Suprapubic skin (tissue), 4 donors: ENCODE data around the gene FPGS. TPM values are rescaled to one million over a fixed set of nuclear protein-coding genes. Genes with fewer than 3 reads are reported as not detected.
A peak's percentile ranks its signal among the peaks of the same experiment; 100 is the strongest.
"Not testable (repeated sequence)": the region's sequence is repeated elsewhere in the genome, so short reads cannot be mapped to it uniquely, and the experiment has no call there.

Experiments used
- DNase-seq, 2 donors: peaks; one replicate each; pipeline ENCODE4 v3.0.0-alpha.2; 2019; ENCODE audit warnings: low spot score in 2 of 2
- H3K27ac ChIP-seq: fragments of 200-600 bp; sonication (generic); one replicate; pipeline ENCODE4 v1.5.1; 2019
- H3K27me3 ChIP-seq: fragments of 200-600 bp; sonication (generic); one replicate; pipeline ENCODE4 v1.5.1; 2019
- H3K36me3 ChIP-seq: fragments of 200-600 bp; sonication (generic); one replicate; pipeline ENCODE4 v1.5.1; 2019
- H3K4me1 ChIP-seq: fragments of 200-600 bp; sonication (generic); one replicate; pipeline ENCODE4 v1.5.1; 2019
- H3K4me3 ChIP-seq: fragments of 200-600 bp; sonication (generic); one replicate; pipeline ENCODE4 v1.5.1; 2019; ENCODE audit warnings: mild to moderate bottlenecking
- H3K9me3 ChIP-seq: fragments of 200-600 bp; sonication (generic); one replicate; pipeline ENCODE4 v1.5.1; 2019
- EP300 ChIP-seq: sonication (generic); formaldehyde crosslinking; IDR thresholded peaks from one replicate; pipeline ENCODE4 v1.6.1; 2017; ENCODE audit warnings: antibody characterized with exemption
- POLR2A ChIP-seq, 2 donors: fragments of 450-650 bp; IDR thresholded peaks; one replicate each; pipeline ENCODE4 v1.6.1; 2017; ENCODE audit warnings: antibody characterized with exemption in 2 of 2, mild to moderate bottlenecking in 2 of 2, moderate library complexity in 2 of 2
- POLR2AphosphoS5 ChIP-seq, 3 donors: sonication (generic); formaldehyde crosslinking; IDR thresholded peaks; one replicate each; pipeline ENCODE4 v1.6.1; 2017; ENCODE audit warnings: antibody characterized with exemption in 3 of 3
- WGBS: methylation state at CpG from one replicate; pipeline ENCODE4 v1.1.5; 2018; 5-methylcytosine and 5-hydroxymethylcytosine counted together
- total RNA-seq, 4 donors: library from RNA; depleted of rRNA; stranded (reverse); fragments of >200 nt; gene quantifications; one replicate each; pipeline ENCODE4 v1.1.0, GENCODE V29; 2016
- TF ChIP-seq, protein P1 (sequence below), 2 donors: fragments of 200-600 bp in 1 of 2; fragments of 450-650 bp in 1 of 2; sonication (generic) in 1 of 2; IDR thresholded peaks; one replicate each; pipeline ENCODE4 v1.5.1; 2016 to 2019; ENCODE audit warnings: antibody characterized with exemption in 2 of 2, mild to moderate bottlenecking in 1 of 2, moderate library complexity in 1 of 2

FPGS gene
- total RNA-seq, 4 donors from 2014 or later, result 22.9 to 50.3 (median 28.3) TPM

DNA sequence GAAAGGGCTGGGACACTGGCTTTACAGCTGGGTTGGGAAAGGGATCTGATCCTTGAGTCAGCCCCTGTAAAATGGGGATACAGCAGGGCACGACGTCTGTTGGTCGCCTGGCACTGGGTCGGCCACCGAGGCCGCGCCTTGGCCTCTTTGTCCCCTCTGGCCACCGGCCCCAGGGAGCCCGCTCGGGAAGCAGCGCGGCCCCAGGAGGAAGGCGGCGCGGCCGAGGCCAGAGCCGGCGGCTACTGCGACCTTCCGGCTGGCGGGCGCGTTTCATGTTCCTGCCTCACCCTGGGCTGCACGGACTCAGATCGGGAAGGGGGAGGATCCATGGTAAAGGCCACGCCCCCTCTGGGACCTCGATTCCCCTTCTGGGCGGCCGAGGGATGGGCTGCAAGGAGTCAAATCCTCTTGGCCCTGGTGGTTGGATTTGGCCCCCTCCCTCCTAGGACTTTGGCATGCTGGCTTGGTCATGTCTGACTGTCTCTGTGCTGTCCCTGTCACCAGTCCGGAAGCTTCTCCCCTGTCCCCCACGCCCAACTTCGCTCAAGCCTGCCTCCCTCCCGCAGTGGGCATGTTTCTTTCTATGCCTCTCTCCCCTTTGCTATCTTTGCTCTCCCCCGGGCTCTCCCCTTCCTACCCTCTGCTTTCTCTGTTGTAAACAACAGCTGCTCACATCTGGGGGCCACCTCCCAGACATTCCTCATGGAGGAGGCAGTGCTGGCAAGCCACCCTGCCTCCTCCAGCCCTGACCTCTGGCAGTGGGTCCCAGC lies 25.8 kb downstream of the FPGS start:
- DNase-seq, result peak; percentile 94 to 95
- peaks cover 8% of the 10 kb centered on the region for H3K36me3 ChIP-seq
- H3K4me1 ChIP-seq, result peaks cover 28% of the 10 kb centered on the region
- peak overlapping the region; percentile 61 for H3K27ac ChIP-seq
- H3K9me3 ChIP-seq, result no peaks in the 10 kb centered on the region
- no peak for TF ChIP-seq EP300
- TF ChIP-seq, protein P1, sequence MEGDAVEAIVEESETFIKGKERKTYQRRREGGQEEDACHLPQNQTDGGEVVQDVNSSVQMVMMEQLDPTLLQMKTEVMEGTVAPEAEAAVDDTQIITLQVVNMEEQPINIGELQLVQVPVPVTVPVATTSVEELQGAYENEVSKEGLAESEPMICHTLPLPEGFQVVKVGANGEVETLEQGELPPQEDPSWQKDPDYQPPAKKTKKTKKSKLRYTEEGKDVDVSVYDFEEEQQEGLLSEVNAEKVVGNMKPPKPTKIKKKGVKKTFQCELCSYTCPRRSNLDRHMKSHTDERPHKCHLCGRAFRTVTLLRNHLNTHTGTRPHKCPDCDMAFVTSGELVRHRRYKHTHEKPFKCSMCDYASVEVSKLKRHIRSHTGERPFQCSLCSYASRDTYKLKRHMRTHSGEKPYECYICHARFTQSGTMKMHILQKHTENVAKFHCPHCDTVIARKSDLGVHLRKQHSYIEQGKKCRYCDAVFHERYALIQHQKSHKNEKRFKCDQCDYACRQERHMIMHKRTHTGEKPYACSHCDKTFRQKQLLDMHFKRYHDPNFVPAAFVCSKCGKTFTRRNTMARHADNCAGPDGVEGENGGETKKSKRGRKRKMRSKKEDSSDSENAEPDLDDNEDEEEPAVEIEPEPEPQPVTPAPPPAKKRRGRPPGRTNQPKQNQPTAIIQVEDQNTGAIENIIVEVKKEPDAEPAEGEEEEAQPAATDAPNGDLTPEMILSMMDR (IDR thresholded peaks at IDR 0.05), result no peak
- TF ChIP-seq POLR2A (IDR thresholded peaks at IDR 0.05), result peak in 1 of 2 donors; percentile 77
- TF ChIP-seq POLR2AphosphoS5 (IDR thresholded peaks at IDR 0.05), result peak in 1 of 3 donors; percentile 18
- WGBS, result 8% methylated on average over 20 of the region's 34 CpGs
- no peaks in the 10 kb centered on the region for H3K27me3 ChIP-seq
- peak overlapping the region; percentile 33 for H3K4me3 ChIP-seq

DNA sequence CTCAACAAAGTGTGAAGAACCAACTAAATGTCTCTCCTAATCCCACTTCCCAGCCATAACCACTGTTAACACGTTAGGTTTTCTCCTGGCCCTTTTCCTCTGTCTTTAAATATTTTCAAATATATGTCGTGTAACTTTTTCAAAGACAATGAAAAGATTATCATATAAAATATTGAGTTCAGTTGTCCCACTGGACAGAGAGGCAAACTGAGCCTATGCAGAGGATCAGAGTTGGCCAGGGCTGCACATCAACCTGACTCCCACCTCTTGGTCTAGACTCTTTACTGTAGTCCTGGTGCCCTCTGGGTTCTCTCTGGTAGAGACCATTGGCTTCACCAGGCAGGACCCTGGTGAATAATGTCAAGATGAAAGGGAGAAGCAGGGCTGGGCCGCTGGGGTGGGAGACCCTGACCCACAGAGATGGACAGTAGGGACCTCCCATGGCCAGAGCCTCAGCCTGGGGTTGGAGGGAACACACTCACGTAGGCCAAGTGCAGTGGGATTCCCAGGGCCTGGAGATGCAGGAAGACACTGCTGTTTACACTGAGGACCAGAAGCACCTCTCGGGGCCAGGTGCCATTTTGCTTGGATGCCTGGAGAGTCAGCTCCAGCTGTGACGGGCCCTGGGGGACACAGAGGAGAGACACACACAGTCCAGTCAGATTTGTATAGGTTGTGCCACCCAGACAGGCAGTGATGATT lies 26.7 kb downstream of the FPGS start:
- peaks cover 34% of the 10 kb centered on the region for H3K4me1 ChIP-seq
- H3K9me3 ChIP-seq, result no peaks in the 10 kb centered on the region
- TF ChIP-seq POLR2A (IDR thresholded peaks at IDR 0.05) (no peak), POLR2AphosphoS5 (IDR thresholded peaks at IDR 0.05) (no peak), EP300 (no peak)
- TF ChIP-seq, protein P1 (IDR thresholded peaks at IDR 0.05), result no peak
- H3K4me3 ChIP-seq, result no peak overlapping the region
- WGBS, result 83% methylated on average over 6 of the region's 6 CpGs
- peak overlapping the region; percentile 61 for H3K27ac ChIP-seq
- peaks cover 8% of the 10 kb centered on the region for H3K36me3 ChIP-seq
- H3K27me3 ChIP-seq, result no peaks in the 10 kb centered on the region
- DNase-seq, result no peak

DNA sequence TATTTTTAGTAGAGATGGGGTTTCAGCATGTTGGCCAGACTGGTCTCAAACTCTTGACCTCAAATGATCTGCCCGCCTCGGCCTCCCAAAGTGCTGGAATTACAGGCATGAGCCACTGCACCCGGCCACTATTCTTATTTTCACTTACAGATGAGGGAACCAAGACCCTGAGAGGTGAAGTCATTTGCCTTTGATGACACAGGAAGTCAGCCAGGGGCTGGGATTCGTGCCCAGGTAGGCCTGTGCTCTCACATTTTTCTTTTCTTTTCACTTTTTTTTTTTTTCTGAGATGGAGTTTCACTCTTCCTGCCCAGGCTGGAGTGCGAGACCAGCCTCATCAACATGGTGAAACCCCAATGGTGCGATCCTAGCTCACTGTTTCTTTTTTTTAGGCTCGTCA lies 29.6 kb downstream of the FPGS start:
- Histone ChIP-seq H3K4me1 (peaks cover 47% of the 10 kb centered on the region), H3K4me3 (no peak overlapping the region), H3K36me3 (no peaks in the 10 kb centered on the region), H3K9me3 (no peaks in the 10 kb centered on the region), H3K27me3 (no peaks in the 10 kb centered on the region), H3K27ac (no peak overlapping the region)
- no peak for TF ChIP-seq POLR2AphosphoS5 (IDR thresholded peaks at IDR 0.05)
- TF ChIP-seq EP300, result no peak
- TF ChIP-seq, protein P1 (IDR thresholded peaks at IDR 0.05), result no peak
- no peak for TF ChIP-seq POLR2A (IDR thresholded peaks at IDR 0.05)
- no peak for DNase-seq
- WGBS, result 72% methylated on average over 7 of the region's 7 CpGs

DNA sequence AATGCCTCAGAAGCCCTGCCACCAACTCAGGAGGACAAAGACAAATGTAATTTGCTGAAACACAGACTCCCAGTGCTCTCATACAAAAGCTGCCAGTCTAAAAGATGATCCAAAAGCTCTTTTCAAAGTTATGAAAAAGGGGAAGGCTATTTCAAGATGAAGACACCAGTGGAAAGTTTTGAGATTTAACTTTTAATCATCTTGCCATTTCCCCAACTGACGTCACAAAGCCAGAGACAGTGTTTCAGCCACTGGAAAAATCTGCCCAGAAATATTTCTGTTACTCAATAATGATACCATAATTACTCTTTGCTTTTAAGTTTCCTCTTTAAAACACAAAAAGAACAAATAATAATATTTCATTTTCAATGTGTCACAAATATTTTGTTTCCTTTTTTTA lies 30.9 kb downstream of the FPGS start:
- Histone ChIP-seq H3K27ac (peak overlapping the region; percentile 31), H3K4me3 (no peak overlapping the region), H3K9me3 (no peaks in the 10 kb centered on the region), H3K27me3 (no peaks in the 10 kb centered on the region), H3K4me1 (peaks cover 53% of the 10 kb centered on the region), H3K36me3 (no peaks in the 10 kb centered on the region)
- DNase-seq, result no peak
- 42% methylated on average over 1 of the region's 1 CpG for WGBS
- no peak for TF ChIP-seq EP300
- peak in 1 of 3 donors; percentile 49 for TF ChIP-seq POLR2AphosphoS5 (IDR thresholded peaks at IDR 0.05)
- TF ChIP-seq POLR2A (IDR thresholded peaks at IDR 0.05), result no peak

DNA sequence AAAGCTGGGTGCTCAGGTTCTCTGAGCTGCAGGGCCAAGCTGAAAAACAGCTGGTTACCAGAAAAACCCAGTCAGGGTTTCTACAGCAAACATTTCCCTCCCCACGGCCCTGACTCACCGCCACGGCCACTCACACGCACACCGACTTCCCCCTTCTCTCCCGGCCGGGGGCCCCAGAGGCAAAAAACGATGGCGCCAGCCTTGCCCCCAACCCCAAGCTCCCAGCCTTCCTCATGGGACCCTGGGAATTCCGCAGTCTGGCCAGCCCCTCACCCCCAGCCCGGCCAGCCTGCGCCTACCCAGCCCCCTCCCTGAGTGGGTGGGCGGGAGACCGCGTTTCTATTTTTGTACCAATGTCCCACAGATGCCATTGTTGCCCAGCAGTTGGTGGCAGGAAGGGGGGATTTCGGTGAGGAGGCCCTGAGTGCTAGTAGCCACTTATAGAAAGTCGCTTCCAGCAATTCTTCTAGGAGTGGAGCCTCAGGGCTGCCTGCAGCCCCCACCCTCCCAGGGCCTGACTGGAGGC lies 33.4 kb downstream of the FPGS start:
- no peak for TF ChIP-seq POLR2AphosphoS5 (IDR thresholded peaks at IDR 0.05)
- TF ChIP-seq POLR2A (IDR thresholded peaks at IDR 0.05), result no peak
- TF ChIP-seq EP300, result no peak
- TF ChIP-seq, protein P1 (IDR thresholded peaks at IDR 0.05), result no peak
- Histone ChIP-seq H3K4me1 (peaks cover 53% of the 10 kb centered on the region), H3K9me3 (no peaks in the 10 kb centered on the region), H3K27me3 (no peaks in the 10 kb centered on the region), H3K27ac (peak overlapping the region; percentile 79), H3K4me3 (peak overlapping the region; percentile 18), H3K36me3 (peaks cover 3% of the 10 kb centered on the region)
- peak; percentile 80 for DNase-seq
- WGBS, result 44% methylated on average over 15 of the region's 17 CpGs

DNA sequence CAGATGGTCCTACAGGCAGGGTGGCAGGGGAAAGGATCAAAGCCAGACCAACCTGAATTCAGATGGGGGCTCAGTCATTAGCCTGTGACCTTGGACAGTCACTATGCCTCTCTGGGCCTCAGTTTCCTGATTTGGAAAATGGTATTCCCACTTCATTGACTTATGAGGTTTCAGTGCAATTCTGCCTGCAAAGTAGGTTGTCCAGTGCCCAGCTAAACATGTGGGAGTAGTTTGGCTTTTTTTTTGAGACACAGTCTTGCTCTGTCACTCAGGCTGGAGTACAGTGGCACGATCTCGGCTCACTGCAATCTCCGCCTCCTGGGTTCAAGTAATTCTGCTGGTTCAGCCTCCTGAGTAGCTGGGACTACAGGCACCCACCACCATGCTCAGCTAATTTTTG lies 33.9 kb downstream of the FPGS start:
- H3K9me3 ChIP-seq, DNase-seq, H3K27me3 ChIP-seq, H3K36me3 ChIP-seq, H3K4me3 ChIP-seq: not testable (repeated sequence)
- Histone ChIP-seq H3K4me1 (peaks cover 53% of the 10 kb centered on the region), H3K27ac (peak overlapping the region; percentile 79)
- WGBS, result 76% methylated on average over 3 of the region's 3 CpGs
